ENCODE measurements around the gene NFIB.

Gene NFIB

DNA sequence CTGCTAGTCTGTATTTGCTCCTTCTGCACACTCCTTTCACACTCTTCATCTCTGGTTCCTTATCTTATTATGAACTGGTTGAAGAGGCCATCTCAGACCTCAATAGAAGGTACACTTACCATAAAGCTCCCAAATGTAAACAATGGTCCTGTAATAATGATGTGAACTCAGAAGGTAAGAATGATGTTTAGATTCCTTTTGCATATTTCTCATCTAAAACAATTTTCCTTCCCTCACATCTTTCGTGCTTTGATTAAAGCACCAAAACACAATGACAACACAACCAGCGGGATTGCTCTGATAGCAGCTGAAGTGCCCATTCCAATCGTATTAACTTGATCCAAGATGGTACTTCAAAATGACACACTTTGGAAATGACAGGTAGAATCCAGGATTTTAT, 34.3 kb downstream of the NFIB start:
- no peak overlapping the region for H3K23ac ChIP-seq (ENCODE audit: low read length)
- no CpG with 5 or more reads among the region's 3 CpGs for WGBS (ENCODE audit: extremely low coverage, insufficient coverage, low lambda C conversion rate)
- no peak for DNase-seq

DNA sequence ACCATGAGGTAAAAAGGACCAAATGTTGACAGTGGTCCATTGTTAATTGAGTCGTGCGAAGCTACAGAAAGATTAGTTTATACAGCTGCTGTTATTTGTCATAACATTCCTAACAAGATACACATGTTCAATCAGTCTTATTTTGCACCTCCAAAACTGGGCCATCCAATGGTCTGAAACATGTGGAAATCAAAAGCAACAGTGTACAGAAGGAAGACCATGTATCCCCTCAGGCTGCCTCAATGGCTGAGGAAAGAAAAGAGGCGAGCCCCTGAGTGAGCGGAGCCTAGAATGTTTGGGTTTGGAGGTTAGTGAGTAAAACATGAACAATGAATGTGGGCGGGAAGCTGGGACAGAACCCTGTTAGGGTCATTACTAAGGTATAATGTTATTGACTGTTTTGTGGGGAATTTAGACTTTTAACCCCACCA, 35.6 kb downstream of the NFIB start:
- Histone ChIP-seq H2BK120ac (ENCODE audit: low read depth, low read length) (no peak overlapping the region), H3K79me2 (ENCODE audit: control insufficient read depth, insufficient read depth, low read length) (no peaks in the 10 kb centered on the region), H3K9ac (ENCODE audit: low read length) (no peak overlapping the region), H3K27me3 (ENCODE audit: insufficient read depth, low read length, poor library complexity) (no peaks in the 10 kb centered on the region), H4K5ac (ENCODE audit: low read length) (no peak overlapping the region), H2BK15ac (replicated peaks; ENCODE audit: low read depth) (no peak overlapping the region), H3K4ac (ENCODE audit: low read depth, low read length) (no peak overlapping the region), H3K4me2 (ENCODE audit: low read length) (no peak overlapping the region), H3K23ac (ENCODE audit: low read length) (no peak overlapping the region), H3K27ac (ENCODE audit: low read depth, low read length) (no peak overlapping the region), H3K18ac (ENCODE audit: low read length) (no peak overlapping the region), H4K8ac (ENCODE audit: low read depth, low read length) (no peak overlapping the region), H2BK5ac (ENCODE audit: low read length) (no peak overlapping the region), H2AK5ac (ENCODE audit: low read length) (no peak overlapping the region), H3K79me1 (ENCODE audit: low read length) (no peaks in the 10 kb centered on the region), H3K36me3 (ENCODE audit: control insufficient read depth, insufficient read depth, low read length) (no peaks in the 10 kb centered on the region), H3K56ac (ENCODE audit: low read length) (no peak overlapping the region), H3K4me3 (ENCODE audit: low read length) (no peak overlapping the region), H3K4me1 (ENCODE audit: control insufficient read depth, low read depth, low read length) (peaks cover 13% of the 10 kb centered on the region)
- DNase-seq, result no peak
- WGBS (ENCODE audit: extremely low coverage, insufficient coverage, low lambda C conversion rate), result no CpG with 5 or more reads among the region's 5 CpGs

More for the DNA sequence above, 34.3 kb downstream of the NFIB start:
- H2BK5ac ChIP-seq (ENCODE audit: low read length), result no peak overlapping the region
- H3K79me1 ChIP-seq (ENCODE audit: low read length), result no peaks in the 10 kb centered on the region
- H3K9ac ChIP-seq (ENCODE audit: low read length), result no peak overlapping the region
- no peak overlapping the region for H3K27ac ChIP-seq (ENCODE audit: low read depth, low read length)
- H3K4me2 ChIP-seq (ENCODE audit: low read length), result no peak overlapping the region
- H3K18ac ChIP-seq (ENCODE audit: low read length), result no peak overlapping the region
- H3K4ac ChIP-seq (ENCODE audit: low read depth, low read length), result no peak overlapping the region
- no peak overlapping the region for H2BK15ac ChIP-seq (replicated peaks; ENCODE audit: low read depth)
- no peaks in the 10 kb centered on the region for H3K79me2 ChIP-seq (ENCODE audit: control insufficient read depth, insufficient read depth, low read length)
- H3K36me3 ChIP-seq (ENCODE audit: control insufficient read depth, insufficient read depth, low read length), result no peaks in the 10 kb centered on the region
- H4K5ac ChIP-seq (ENCODE audit: low read length), result no peak overlapping the region
- no peaks in the 10 kb centered on the region for H3K27me3 ChIP-seq (ENCODE audit: insufficient read depth, low read length, poor library complexity)
- no peak overlapping the region for H4K8ac ChIP-seq (ENCODE audit: low read depth, low read length)
- no peak overlapping the region for H2BK120ac ChIP-seq (ENCODE audit: low read depth, low read length)
- H3K4me1 ChIP-seq (ENCODE audit: control insufficient read depth, low read depth, low read length), result peaks cover 5% of the 10 kb centered on the region
- H2AK5ac ChIP-seq (ENCODE audit: low read length), result no peak overlapping the region
- no peak overlapping the region for H3K4me3 ChIP-seq (ENCODE audit: low read length)
- H3K56ac ChIP-seq (ENCODE audit: low read length), result no peak overlapping the region

DNA sequence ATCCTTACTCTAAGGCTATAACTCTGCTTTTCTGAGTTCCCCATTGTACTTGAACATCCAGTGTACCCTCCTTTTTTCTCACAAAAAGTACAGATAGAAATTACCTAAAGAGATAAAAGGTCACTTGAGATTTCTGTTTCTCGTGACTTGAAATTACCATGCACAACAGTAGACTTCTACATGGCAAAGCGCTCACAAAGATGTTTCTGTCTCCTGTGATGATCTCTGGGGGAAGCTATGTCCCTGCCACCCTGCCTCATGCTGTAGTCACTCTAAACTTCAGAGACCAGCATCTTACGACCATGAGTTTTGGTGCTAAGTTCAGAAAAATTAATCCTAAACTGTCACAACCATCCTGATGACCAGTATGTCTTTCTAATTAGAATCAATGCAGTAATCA, 36.2 kb downstream of the NFIB start:
- Histone ChIP-seq H2BK5ac (ENCODE audit: low read length) (no peak overlapping the region), H4K5ac (ENCODE audit: low read length) (no peak overlapping the region), H3K36me3 (ENCODE audit: control insufficient read depth, insufficient read depth, low read length) (no peaks in the 10 kb centered on the region), H3K4me3 (ENCODE audit: low read length) (no peak overlapping the region), H3K9ac (ENCODE audit: low read length) (no peak overlapping the region), H4K8ac (ENCODE audit: low read depth, low read length) (no peak overlapping the region), H3K23ac (ENCODE audit: low read length) (no peak overlapping the region), H3K27ac (ENCODE audit: low read depth, low read length) (no peak overlapping the region), H2BK15ac (replicated peaks; ENCODE audit: low read depth) (no peak overlapping the region), H3K79me1 (ENCODE audit: low read length) (no peaks in the 10 kb centered on the region), H2BK120ac (ENCODE audit: low read depth, low read length) (no peak overlapping the region), H3K56ac (ENCODE audit: low read length) (no peak overlapping the region), H2AK5ac (ENCODE audit: low read length) (no peak overlapping the region), H3K27me3 (ENCODE audit: insufficient read depth, low read length, poor library complexity) (no peaks in the 10 kb centered on the region), H3K18ac (ENCODE audit: low read length) (no peak overlapping the region), H3K4me1 (ENCODE audit: control insufficient read depth, low read depth, low read length) (peaks cover 17% of the 10 kb centered on the region), H3K4me2 (ENCODE audit: low read length) (no peak overlapping the region), H3K4ac (ENCODE audit: low read depth, low read length) (no peak overlapping the region), H3K79me2 (ENCODE audit: control insufficient read depth, insufficient read depth, low read length) (no peaks in the 10 kb centered on the region)
- no peak for DNase-seq
- no CpG with 5 or more reads among the region's 3 CpGs for WGBS (ENCODE audit: extremely low coverage, insufficient coverage, low lambda C conversion rate)

DNA sequence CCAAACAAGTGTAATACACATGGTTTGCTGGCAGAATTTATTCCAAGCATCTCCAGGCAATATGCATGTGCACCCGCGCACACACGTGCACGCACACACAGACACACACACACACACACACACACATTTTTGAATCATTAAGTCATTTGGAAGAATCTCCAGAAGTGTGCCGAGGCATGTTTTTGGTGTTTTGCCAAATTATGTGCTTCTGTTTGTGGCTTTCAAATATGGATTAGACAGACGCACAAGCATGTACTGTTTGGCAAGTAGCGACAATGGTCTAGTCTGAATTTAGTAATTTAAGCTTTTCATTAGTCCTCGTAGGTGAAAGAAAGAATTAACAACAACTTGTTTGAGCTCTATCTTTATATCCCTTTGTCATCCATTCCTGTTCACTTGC, 36.7 kb downstream of the NFIB start:
- Histone ChIP-seq H2BK120ac (ENCODE audit: low read depth, low read length) (no peak overlapping the region), H4K8ac (ENCODE audit: low read depth, low read length) (no peak overlapping the region), H3K4me2 (ENCODE audit: low read length) (no peak overlapping the region), H3K4me1 (ENCODE audit: control insufficient read depth, low read depth, low read length) (peaks cover 17% of the 10 kb centered on the region), H3K79me1 (ENCODE audit: low read length) (no peaks in the 10 kb centered on the region), H4K5ac (ENCODE audit: low read length) (no peak overlapping the region), H3K9ac (ENCODE audit: low read length) (no peak overlapping the region), H3K4me3 (ENCODE audit: low read length) (no peak overlapping the region), H3K27ac (ENCODE audit: low read depth, low read length) (no peak overlapping the region), H3K27me3 (ENCODE audit: insufficient read depth, low read length, poor library complexity) (no peaks in the 10 kb centered on the region), H2BK5ac (ENCODE audit: low read length) (no peak overlapping the region), H3K79me2 (ENCODE audit: control insufficient read depth, insufficient read depth, low read length) (no peaks in the 10 kb centered on the region), H3K23ac (ENCODE audit: low read length) (no peak overlapping the region), H3K18ac (ENCODE audit: low read length) (no peak overlapping the region), H2AK5ac (ENCODE audit: low read length) (no peak overlapping the region), H3K4ac (ENCODE audit: low read depth, low read length) (no peak overlapping the region), H3K36me3 (ENCODE audit: control insufficient read depth, insufficient read depth, low read length) (no peaks in the 10 kb centered on the region), H2BK15ac (replicated peaks; ENCODE audit: low read depth) (no peak overlapping the region), H3K56ac (ENCODE audit: low read length) (no peak overlapping the region)
- WGBS (ENCODE audit: extremely low coverage, insufficient coverage, low lambda C conversion rate), result no CpG with 5 or more reads among the region's 8 CpGs
- DNase-seq, result peak; percentile 19

DNA sequence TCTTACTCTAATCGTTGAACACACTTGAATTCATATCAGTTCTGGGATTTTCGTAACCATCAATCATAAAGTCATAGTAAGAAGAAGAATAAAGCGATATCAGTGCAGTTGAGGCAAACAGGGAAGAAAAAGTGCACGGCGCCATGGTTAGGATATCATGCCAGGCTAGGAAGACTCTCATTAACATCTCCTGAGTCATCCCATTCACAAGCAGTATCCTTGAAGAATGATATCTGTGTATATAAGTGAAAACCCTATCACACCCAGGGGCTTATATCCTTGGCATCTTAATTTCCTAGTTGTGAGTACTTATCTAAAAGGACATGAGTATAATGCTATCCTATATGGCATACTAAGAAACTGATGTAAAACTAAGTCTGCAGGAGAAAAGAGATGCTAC, 38.6 kb downstream of the NFIB start:
- H2AK5ac ChIP-seq (ENCODE audit: low read length), result no peak overlapping the region
- WGBS (ENCODE audit: extremely low coverage, insufficient coverage, low lambda C conversion rate), result no CpG with 5 or more reads among the region's 5 CpGs
- DNase-seq, result peak; percentile 33
- no peak overlapping the region for H4K5ac ChIP-seq (ENCODE audit: low read length)
- H3K4me1 ChIP-seq (ENCODE audit: control insufficient read depth, low read depth, low read length), result peaks cover 17% of the 10 kb centered on the region
- H2BK5ac ChIP-seq (ENCODE audit: low read length), result no peak overlapping the region
- H3K4ac ChIP-seq (ENCODE audit: low read depth, low read length), result no peak overlapping the region
- H3K79me2 ChIP-seq (ENCODE audit: control insufficient read depth, insufficient read depth, low read length), result no peaks in the 10 kb centered on the region
- H3K79me1 ChIP-seq (ENCODE audit: low read length), result no peaks in the 10 kb centered on the region
- no peak overlapping the region for H2BK120ac ChIP-seq (ENCODE audit: low read depth, low read length)
- H3K4me3 ChIP-seq (ENCODE audit: low read length), result no peak overlapping the region
- H3K36me3 ChIP-seq (ENCODE audit: control insufficient read depth, insufficient read depth, low read length), result no peaks in the 10 kb centered on the region
- no peaks in the 10 kb centered on the region for H3K27me3 ChIP-seq (ENCODE audit: insufficient read depth, low read length, poor library complexity)
- no peak overlapping the region for H2BK15ac ChIP-seq (replicated peaks; ENCODE audit: low read depth)
- no peak overlapping the region for H3K23ac ChIP-seq (ENCODE audit: low read length)
- H3K27ac ChIP-seq (ENCODE audit: low read depth, low read length), result no peak overlapping the region
- H3K18ac ChIP-seq (ENCODE audit: low read length), result peak overlapping the region; percentile 75
- H4K8ac ChIP-seq (ENCODE audit: low read depth, low read length), result no peak overlapping the region
- no peak overlapping the region for H3K9ac ChIP-seq (ENCODE audit: low read length)
- no peak overlapping the region for H3K4me2 ChIP-seq (ENCODE audit: low read length)
- H3K56ac ChIP-seq (ENCODE audit: low read length), result no peak overlapping the region

DNA sequence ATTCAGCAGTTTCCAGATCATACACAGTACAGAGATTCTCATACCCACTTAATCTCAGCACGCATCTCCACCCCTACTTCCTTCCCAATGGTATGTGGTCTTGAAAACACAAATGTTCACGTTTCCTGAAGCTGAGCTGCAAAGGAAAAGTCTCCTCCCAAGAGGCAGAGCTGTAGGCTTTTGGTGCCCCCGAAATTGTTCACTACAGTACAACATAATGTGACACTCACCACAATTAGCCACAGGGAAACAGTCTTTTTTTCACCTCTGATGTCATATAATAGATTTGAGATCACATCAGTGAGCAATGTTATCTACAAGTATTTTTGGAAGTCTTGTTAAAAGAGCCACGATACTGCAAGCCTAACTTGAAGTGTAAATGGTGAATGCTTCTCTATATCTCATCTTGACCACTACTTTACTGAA, 40.2 kb downstream of the NFIB start:
- peak overlapping the region; percentile 84 for H3K18ac ChIP-seq (ENCODE audit: low read length)
- no peak overlapping the region for H2BK120ac ChIP-seq (ENCODE audit: low read depth, low read length)
- H3K4ac ChIP-seq (ENCODE audit: low read depth, low read length), result no peak overlapping the region
- no peak overlapping the region for H3K27ac ChIP-seq (ENCODE audit: low read depth, low read length)
- H2BK15ac ChIP-seq (replicated peaks; ENCODE audit: low read depth), result peak overlapping the region; percentile 36
- H4K5ac ChIP-seq (ENCODE audit: low read length), result no peak overlapping the region
- no peak overlapping the region for H4K8ac ChIP-seq (ENCODE audit: low read depth, low read length)
- peaks cover 2% of the 10 kb centered on the region for H3K79me1 ChIP-seq (ENCODE audit: low read length)
- no peak overlapping the region for H3K9ac ChIP-seq (ENCODE audit: low read length)
- no peaks in the 10 kb centered on the region for H3K36me3 ChIP-seq (ENCODE audit: control insufficient read depth, insufficient read depth, low read length)
- peaks cover 17% of the 10 kb centered on the region for H3K4me1 ChIP-seq (ENCODE audit: control insufficient read depth, low read depth, low read length)
- DNase-seq, result peak; percentile 14
- H3K79me2 ChIP-seq (ENCODE audit: control insufficient read depth, insufficient read depth, low read length), result no peaks in the 10 kb centered on the region
- no CpG with 5 or more reads among the region's 4 CpGs for WGBS (ENCODE audit: extremely low coverage, insufficient coverage, low lambda C conversion rate)
- no peak overlapping the region for H3K4me3 ChIP-seq (ENCODE audit: low read length)
- H3K56ac ChIP-seq (ENCODE audit: low read length), result peak overlapping the region; percentile 8
- H2AK5ac ChIP-seq (ENCODE audit: low read length), result no peak overlapping the region
- H3K4me2 ChIP-seq (ENCODE audit: low read length), result no peak overlapping the region
- no peak overlapping the region for H2BK5ac ChIP-seq (ENCODE audit: low read length)
- H3K23ac ChIP-seq (ENCODE audit: low read length), result no peak overlapping the region
- no peaks in the 10 kb centered on the region for H3K27me3 ChIP-seq (ENCODE audit: insufficient read depth, low read length, poor library complexity)

Data from mesendoderm (in vitro differentiated cells).